HEK293 (cell line): ENCODE measurements around the gene RPS14.

Source experiments
- CTCF ChIA-PET: fragments of 350-600 bp; formaldehyde crosslinking; extraction: SDS; loops from one replicate; lab custom pipeline; 2021; ENCODE audit warnings: antibody characterized with exemption; lab: Yijun Ruan, JAX
- POLR2A ChIA-PET: fragments of 300-600 bp; formaldehyde crosslinking; extraction: SDS; loops from one replicate; lab custom pipeline; 2020; ENCODE audit warnings: antibody characterized with exemption, inconsistent platforms; lab: Yijun Ruan, JAX
- H3K27ac ChIP-seq: fragments of 200-500 bp; sonication (Bioruptor generic); 2 replicates; pipeline ENCODE4 v1.5.1; 2014; ENCODE audit warnings: low read depth, low read length, control low read depth, inconsistent platforms; ENCODE audit errors: extremely low read depth
- H3K36me3 ChIP-seq, 2 experiments: fragments of 200-500 bp in 1 of 2; sonication (Bioruptor generic) in 1 of 2; 1 replicate in 1 of 2; 2 replicates in 1 of 2; pipeline ENCODE4 v1.5.1; 2014 to 2017; ENCODE audit warnings: inconsistent platforms in 2 of 2, low read length in 2 of 2; ENCODE audit not compliant: control insufficient read depth in 2 of 2, insufficient read depth in 1 of 2
- H3K4me1 ChIP-seq: fragments of 200-500 bp; sonication (Bioruptor generic); 2 replicates; pipeline ENCODE4 v1.5.1; 2014; ENCODE audit warnings: mild to moderate bottlenecking, low read length, inconsistent platforms; ENCODE audit not compliant: control insufficient read depth, insufficient read depth
- H3K4me3 ChIP-seq: 2 replicates; pipeline ENCODE4 v1.5.1; 2011; ENCODE audit warnings: low read depth, mild to moderate bottlenecking, control low read depth, low read length, moderate library complexity
- H3K9me3 ChIP-seq: fragments of 200-500 bp; sonication (Bioruptor generic); 2 replicates; pipeline ENCODE4 v1.5.1; 2014; ENCODE audit warnings: low read depth, low read length, inconsistent platforms; ENCODE audit not compliant: control insufficient read depth, insufficient read depth
- CTCF ChIP-seq: fragments of 450-650 bp; formaldehyde crosslinking; IDR thresholded peaks from 2 replicates; pipeline ENCODE4 v1.5.1; 2016; ENCODE audit warnings: missing biosample characterization, missing genetic modification characterization
- GLI2 ChIP-seq: fragments of 450-650 bp; formaldehyde crosslinking; IDR thresholded peaks from 2 replicates; pipeline ENCODE4; 2017; ENCODE audit warnings: missing biosample characterization, missing genetic modification characterization, low read depth, borderline replicate concordance
- GLI4 ChIP-seq: fragments of 450-650 bp; formaldehyde crosslinking; IDR thresholded peaks from 2 replicates; pipeline ENCODE4 v1.5.1; 2016; ENCODE audit warnings: missing biosample characterization, missing genetic modification characterization
- HOXA7 ChIP-seq: sonication (generic); formaldehyde crosslinking; IDR thresholded peaks from 2 replicates; pipeline ENCODE4 v1.8.1; 2022; ENCODE audit warnings: missing genetic modification reagents, borderline replicate concordance
- HOXD13 ChIP-seq: sonication (generic); formaldehyde crosslinking; IDR thresholded peaks from 2 replicates; pipeline ENCODE4 v1.8.0; 2022; ENCODE audit warnings: missing genetic modification reagents, borderline replicate concordance
- KLF10 ChIP-seq: fragments of 450-650 bp; IDR thresholded peaks from 2 replicates; pipeline ENCODE4 v1.5.1; 2018; ENCODE audit warnings: missing biosample characterization, mild to moderate bottlenecking, missing genetic modification characterization
- KLF16 ChIP-seq: fragments of 450-650 bp; formaldehyde crosslinking; IDR thresholded peaks from 2 replicates; pipeline ENCODE4 v1.5.1; 2017; ENCODE audit warnings: missing biosample characterization, missing genetic modification characterization
- MZF1 ChIP-seq: fragments of 450-650 bp; formaldehyde crosslinking; IDR thresholded peaks from 2 replicates; pipeline ENCODE4 v1.5.1; 2017; ENCODE audit warnings: missing biosample characterization, missing genetic modification characterization, borderline replicate concordance
- RBAK ChIP-seq: fragments of 450-650 bp; formaldehyde crosslinking; IDR thresholded peaks from 2 replicates; pipeline ENCODE4 v1.5.1; 2016; ENCODE audit warnings: missing biosample characterization, missing genetic modification characterization
- REPIN1 ChIP-seq: fragments of 450-650 bp; formaldehyde crosslinking; IDR thresholded peaks from 2 replicates; pipeline ENCODE4 v1.5.1; 2017; ENCODE audit warnings: missing biosample characterization, missing genetic modification characterization, low read depth
- ZBTB48 ChIP-seq: fragments of 450-650 bp; formaldehyde crosslinking; IDR thresholded peaks from 2 replicates; pipeline ENCODE4 v1.5.1; 2016; ENCODE audit warnings: missing biosample characterization, missing genetic modification characterization
- ZFP69B ChIP-seq: fragments of 450-650 bp; formaldehyde crosslinking; IDR thresholded peaks from 2 replicates; pipeline ENCODE4 v1.5.1; 2016; ENCODE audit warnings: missing biosample characterization, missing genetic modification characterization
- ZNF175 ChIP-seq: fragments of 450-650 bp; formaldehyde crosslinking; IDR thresholded peaks from 2 replicates; pipeline ENCODE4 v1.5.1; 2016; ENCODE audit warnings: missing biosample characterization, missing genetic modification characterization
- ZNF19 ChIP-seq: fragments of 450-650 bp; formaldehyde crosslinking; IDR thresholded peaks from 2 replicates; pipeline ENCODE4; 2016; ENCODE audit warnings: missing biosample characterization, missing genetic modification characterization, low read depth
- ZNF202 ChIP-seq: fragments of 450-650 bp; formaldehyde crosslinking; IDR thresholded peaks from 2 replicates; pipeline ENCODE4 v1.5.1; 2016; ENCODE audit warnings: missing biosample characterization, missing genetic modification characterization, borderline replicate concordance
- ZNF239 ChIP-seq: fragments of 450-650 bp; formaldehyde crosslinking; IDR thresholded peaks from 2 replicates; pipeline ENCODE4 v1.5.1; 2016; ENCODE audit warnings: missing biosample characterization, missing genetic modification characterization
- ZNF248 ChIP-seq: fragments of 450-650 bp; formaldehyde crosslinking; IDR thresholded peaks from 2 replicates; pipeline ENCODE4 v1.5.1; 2017; ENCODE audit warnings: missing biosample characterization, missing genetic modification characterization
- ZNF274 ChIP-seq, 2 experiments: fragments of 200-500 bp in 1 of 2; fragments of 450-650 bp in 1 of 2; sonication (Bioruptor generic) in 1 of 2; formaldehyde crosslinking in 1 of 2; IDR thresholded peaks; 2 replicates each; pipeline versions ENCODE4 v1.5.1 to v1.6.1; 2014 to 2016; ENCODE audit warnings: borderline replicate concordance in 1 of 2, inconsistent platforms in 1 of 2, low read length in 1 of 2, missing biosample characterization in 1 of 2, missing genetic modification characterization in 1 of 2
- ZNF335 ChIP-seq: fragments of 450-650 bp; formaldehyde crosslinking; conservative IDR thresholded peaks from 2 replicates; pipeline ENCODE4 v1.5.1; 2016; ENCODE audit warnings: missing biosample characterization, missing genetic modification characterization
- ZNF423 ChIP-seq: fragments of 450-650 bp; formaldehyde crosslinking; IDR thresholded peaks from 2 replicates; pipeline ENCODE4 v1.5.1; 2016; ENCODE audit warnings: missing biosample characterization, missing genetic modification characterization
- ZNF558 ChIP-seq: fragments of 450-650 bp; formaldehyde crosslinking; IDR thresholded peaks from 2 replicates; pipeline ENCODE4 v1.5.1; 2016; ENCODE audit warnings: missing biosample characterization, missing genetic modification characterization
- ZNF610 ChIP-seq: fragments of 450-650 bp; formaldehyde crosslinking; IDR thresholded peaks from 2 replicates; pipeline ENCODE4 v1.5.1; 2016; ENCODE audit warnings: missing biosample characterization, missing genetic modification characterization, borderline replicate concordance
- ZNF623 ChIP-seq: fragments of 450-650 bp; formaldehyde crosslinking; IDR thresholded peaks from 2 replicates; pipeline ENCODE4 v1.5.1; 2016; ENCODE audit warnings: missing biosample characterization, missing genetic modification characterization
- ZNF660 ChIP-seq: fragments of 450-650 bp; IDR thresholded peaks from 2 replicates; pipeline ENCODE4 v1.5.1; 2018; ENCODE audit warnings: missing biosample characterization, mild to moderate bottlenecking, missing genetic modification characterization

Gene RPS14

DNA sequence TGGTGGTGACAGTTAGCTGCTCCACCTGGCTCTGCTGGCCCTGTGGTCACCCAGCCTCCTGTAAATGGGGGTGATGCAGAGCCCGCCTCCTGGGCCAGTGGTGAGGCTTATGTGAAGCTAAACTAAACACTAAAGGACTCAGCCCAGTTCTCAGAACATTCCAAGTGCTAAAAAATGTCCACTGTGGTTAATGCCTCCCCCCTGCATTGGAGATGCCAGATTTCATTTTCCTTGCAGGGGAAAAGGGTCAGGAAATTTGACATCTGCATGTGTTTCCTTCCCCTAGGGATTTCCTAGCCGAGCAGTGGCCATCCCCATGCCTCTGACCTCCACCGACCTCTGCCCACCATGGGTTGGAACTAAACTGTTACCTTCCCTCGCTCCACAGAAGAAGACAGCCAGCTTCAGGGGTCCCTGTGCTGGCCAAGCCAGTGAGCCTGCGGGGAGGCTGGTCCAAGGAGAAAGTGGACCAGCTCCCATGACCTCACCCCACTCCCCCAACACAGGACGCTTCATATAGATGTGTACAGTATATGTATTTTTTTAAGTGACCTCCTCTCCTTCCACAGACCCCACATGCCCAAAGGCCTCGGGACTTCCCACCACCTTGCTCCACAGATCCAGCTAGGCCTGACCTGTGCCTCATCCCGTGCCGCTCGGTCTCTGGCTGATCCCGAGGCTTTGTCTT is 49.9 kb downstream of the RPS14 start (continued):
- no peak for TF ChIP-seq ZFP69B (tag by site-specific recombination)

DNA sequence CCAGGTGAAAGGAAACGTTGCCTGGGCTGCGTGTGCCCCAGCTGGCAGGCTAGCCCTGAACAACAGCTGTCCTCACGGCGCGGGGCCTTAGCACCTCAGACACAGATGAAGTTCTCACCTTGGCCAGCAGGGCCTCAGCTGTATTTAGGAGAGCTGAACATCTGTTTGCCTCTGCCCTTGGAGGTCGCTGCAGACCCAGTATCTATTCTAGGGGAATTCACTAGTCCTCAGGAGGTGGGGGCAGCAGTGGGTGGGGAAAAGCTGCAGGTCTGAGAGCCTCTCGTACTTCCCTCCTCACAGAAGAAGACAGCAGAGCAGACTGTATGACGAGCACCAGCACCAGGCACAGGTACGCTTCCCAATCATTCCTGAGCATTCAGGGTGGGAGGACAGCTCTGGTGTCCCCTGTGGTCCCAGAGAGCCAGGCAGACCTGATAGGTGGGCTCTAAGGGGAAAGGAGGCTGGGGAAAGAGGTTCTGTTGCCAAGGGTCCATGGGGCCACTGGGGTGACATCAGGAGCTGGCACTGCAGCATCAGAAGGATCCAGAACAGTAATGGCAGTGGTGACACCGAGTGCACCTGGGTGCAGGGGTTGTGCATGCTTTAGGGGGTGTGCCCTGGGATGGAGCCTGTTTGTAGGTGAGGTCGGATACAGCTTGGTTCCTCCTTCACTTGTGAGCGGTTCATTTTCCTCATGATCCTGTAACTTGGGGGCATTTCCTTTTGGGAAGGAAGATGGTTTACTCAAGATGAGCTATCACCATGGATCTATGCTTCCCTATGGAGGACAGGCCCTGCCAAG is 50.6 kb downstream of the RPS14 start:
- POLR2A ChIA-PET: interaction anchor here (1.6 kb wide), 1 partner anchor 11 kb away, joined by 6 read pairs; no protein-coding TSS in a partner anchor
- TF ChIP-seq GLI4 (tag by site-specific recombination) (no peak), ZNF623 (tag by site-specific recombination) (0 out of 2 replicates have a peak, but pooled peaks have one; percentile 24)
- CTCF ChIA-PET: interaction anchor here (0.7 to 2.1 kb wide), 6 partner anchors 21 to 1107 kb away, joined by 3 to 6 read pairs (median 4); no protein-coding TSS in a partner anchor
- Histone ChIP-seq H3K4me3 (no peak overlapping the region), H3K9me3 (no peaks in the 10 kb centered on the region), H3K27ac (no peak overlapping the region), H3K36me3 (peaks cover 26 to 91% of the 10 kb centered on the region in 2 experiments), H3K4me1 (no peaks in the 10 kb centered on the region)

DNA sequence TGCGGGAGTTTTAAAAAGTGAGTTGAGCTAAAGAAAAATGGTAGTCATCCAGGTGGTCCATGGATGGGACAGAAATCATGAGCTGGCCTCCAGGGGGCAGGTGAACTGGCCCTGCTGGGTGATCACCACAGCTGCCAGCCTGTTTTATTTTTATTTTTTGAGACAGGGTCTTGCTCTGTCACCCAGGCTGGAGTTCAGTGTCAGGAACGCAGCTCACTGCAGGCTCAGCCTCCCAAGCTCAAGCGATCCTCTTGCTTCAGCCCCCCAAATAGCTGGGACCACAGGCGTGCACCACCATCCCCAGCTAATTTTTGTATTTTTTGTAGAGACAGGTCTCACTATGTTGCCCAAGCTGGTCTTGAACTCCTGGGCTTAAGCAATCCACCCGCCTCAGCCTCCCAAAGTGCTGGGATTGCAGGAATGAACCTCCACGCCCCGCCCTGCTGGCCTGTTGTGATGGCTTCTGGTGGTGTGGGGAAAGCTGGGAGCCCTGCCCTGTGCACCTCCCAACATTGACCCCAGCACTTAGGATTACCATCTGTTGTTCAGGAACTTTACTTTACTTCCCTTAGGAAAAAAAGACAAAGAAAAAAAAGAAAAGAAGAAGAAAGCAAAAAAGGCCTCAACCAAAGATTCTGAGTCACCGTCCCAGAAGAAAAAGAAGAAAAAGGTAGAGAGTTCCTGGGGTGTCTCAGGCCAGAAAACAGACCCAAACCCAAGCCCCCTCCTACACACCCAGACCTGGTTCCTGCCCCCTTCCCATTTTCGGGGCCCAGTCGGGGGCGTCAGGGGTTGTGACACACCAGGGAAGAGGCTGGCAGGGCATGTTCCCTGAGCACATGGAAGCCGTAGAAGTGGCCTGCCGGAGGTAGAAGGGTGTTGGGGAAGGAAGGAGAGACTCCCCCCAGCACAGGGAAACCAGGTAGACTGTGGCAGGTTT is 51.5 kb downstream of the RPS14 start:
- Histone ChIP-seq H3K9me3 (no peaks in the 10 kb centered on the region), H3K27ac (no peak overlapping the region), H3K4me3 (no peak overlapping the region), H3K36me3 (peaks cover 26 to 96% of the 10 kb centered on the region in 2 experiments), H3K4me1 (no peaks in the 10 kb centered on the region)
- no peak for TF ChIP-seq ZNF610 (tag by site-specific recombination)
- no peak for TF ChIP-seq ZNF423
- TF ChIP-seq ZNF335 (tag by site-specific recombination): no peak
- no peak for TF ChIP-seq ZNF19 (tag by site-specific recombination)
- TF ChIP-seq ZNF248: no peak
- no peak for TF ChIP-seq MZF1
- CTCF ChIA-PET: interaction anchor here (0.6 to 2.1 kb wide), 6 partner anchors 37 to 1566 kb away, joined by 3 to 6 read pairs (median 3); no protein-coding TSS in a partner anchor
- POLR2A ChIA-PET: interaction anchor here (1.6 kb wide), 1 partner anchor 12 kb away, joined by 6 read pairs; no protein-coding TSS in a partner anchor

- no peaks in the 10 kb centered on the region for H3K9me3 ChIP-seq
- CTCF ChIA-PET: interaction anchor here (0.6 to 2.1 kb wide), 7 partner anchors 37 to 1565 kb away, joined by 3 to 6 read pairs (median 3); no protein-coding TSS in a partner anchor
- H3K4me3 ChIP-seq: no peak overlapping the region
- peaks cover 26 to 96% of the 10 kb centered on the region in 2 experiments for H3K36me3 ChIP-seq
- POLR2A ChIA-PET: interaction anchor here (0.7 to 1.6 kb wide), 2 partner anchors 8 to 13 kb away, joined by 6 read pairs; no protein-coding TSS in a partner anchor
- no peak for TF ChIP-seq RBAK (tag by site-specific recombination)
- no peak for TF ChIP-seq HOXD13 (CRISPR knock-in tag)
- no peak for TF ChIP-seq ZNF239 (tag by site-specific recombination)
- no peak for TF ChIP-seq ZBTB48 (tag by site-specific recombination)
- TF ChIP-seq REPIN1 (tag by site-specific recombination): no peak
- no peak for TF ChIP-seq ZNF660 (tag by site-specific recombination)
- TF ChIP-seq CTCF: no peak
- TF ChIP-seq ZNF202 (tag by site-specific recombination): no peak
- TF ChIP-seq ZNF558 (tag by site-specific recombination): no peak
- no peak for TF ChIP-seq GLI2 (tag by site-specific recombination)
- no peak for TF ChIP-seq KLF10
- no peak for TF ChIP-seq ZNF175 (tag by site-specific recombination)
- no peak for TF ChIP-seq HOXA7 (CRISPR knock-in tag)
- TF ChIP-seq ZNF274 (IDR thresholded peaks at IDR 0.05; ENCODE audit: low read length): no peak
- no peak for TF ChIP-seq ZNF274 (tag by site-specific recombination; IDR thresholded peaks at IDR 0.05; ENCODE audit: borderline replicate concordance)
- TF ChIP-seq KLF16 (tag by site-specific recombination): no peak
- no peak overlapping the region for H3K27ac ChIP-seq
- H3K4me1 ChIP-seq: no peaks in the 10 kb centered on the region
Measured at GRCh38 chr5:150397146-150397781, 52.3 kb downstream of the RPS14 start.
